B cell (primary cell): ENCODE data around the gene RCVRN. TPM values are rescaled to one million over a fixed set of nuclear protein-coding genes. Genes with fewer than 3 reads are reported as not detected.

Experiments
- ATAC-seq: fragments of 200-7000 bp; cut with Tn5 transposase; one replicate; pipeline ENCODE4 v1.10.0; 2021; ENCODE audit warnings: low read depth, mild to moderate bottlenecking, moderate number of reproducible peaks, moderate library complexity
- CTCF ChIA-PET: fragments of 350-600 bp; sonication (Branson Sonifier 250); formaldehyde crosslinking; loops from one replicate; lab custom pipeline; 2021; ENCODE audit warnings: antibody characterized with exemption, inconsistent platforms; lab: Charles Lee
- POLR2A ChIA-PET: fragments of 350-600 bp; sonication (Branson Sonifier 250); formaldehyde crosslinking; loops from one replicate; lab custom pipeline; 2021; ENCODE audit warnings: antibody characterized with exemption; lab: Charles Lee
- DNase-seq: peaks from one replicate; pipeline ENCODE4 v3.0.0; 2013
- H2AFZ ChIP-seq: 2 replicates; pipeline ENCODE4 v1.6.1; 2012; ENCODE audit warnings: mild to moderate bottlenecking, low read depth, low read length; ENCODE audit not compliant: insufficient read depth, poor library complexity, severe bottlenecking
- H3K27ac ChIP-seq, 2 donors: 1 replicate in 1 of 2; 2 replicates in 1 of 2; pipeline ENCODE4 v1.5.1; 2012 to 2013; ENCODE audit warnings: low read length in 2 of 2, mild to moderate bottlenecking in 2 of 2, moderate library complexity in 1 of 2
- H3K27me3 ChIP-seq, 4 experiments: fragments of 200-600 bp in 1 of 4; sonication (generic) in 1 of 4; replicated peaks in 1 of 4; 1 replicate in 2 of 4; 2 replicates in 2 of 4; pipeline versions ENCODE4 v1.6.1 to v1.7.0; 2013 to 2016; ENCODE audit warnings: low read length in 3 of 4, mild to moderate bottlenecking in 2 of 4, mixed read lengths in 1 of 4, moderate library complexity in 1 of 4; ENCODE audit not compliant: insufficient read depth in 4 of 4, control insufficient read depth in 3 of 4; ENCODE audit errors: control extremely low read depth in 1 of 4
- H3K36me3 ChIP-seq, 2 experiments: replicated peaks in 1 of 2; 1 replicate in 1 of 2; 2 replicates in 1 of 2; pipeline versions ENCODE4 v1.6.1 to v1.7.1; 2013; ENCODE audit warnings: low read length in 1 of 2; ENCODE audit not compliant: insufficient read depth in 2 of 2, control insufficient read depth in 1 of 2; ENCODE audit errors: control extremely low read depth in 1 of 2, extremely low read depth in 1 of 2
- H3K4me1 ChIP-seq, 2 donors: fragments of 200-600 bp in 1 of 2; sonication (generic) in 1 of 2; 1 replicate in 1 of 2; 2 replicates in 1 of 2; pipeline versions ENCODE4 v1.5.1 to v1.6.1; 2013 to 2017; ENCODE audit warnings: low read length in 2 of 2; ENCODE audit not compliant: control insufficient read depth in 2 of 2, insufficient read depth in 2 of 2
- H3K4me2 ChIP-seq: replicated peaks from 2 replicates; pipeline ENCODE3; 2012; ENCODE audit warnings: mild to moderate bottlenecking, low read depth, low read length; ENCODE audit not compliant: poor library complexity, severe bottlenecking
- H3K4me3 ChIP-seq, 5 experiments: fragments of 200-600 bp in 1 of 5; sonication (generic) in 1 of 5; 1 replicate in 3 of 5; 2 replicates in 2 of 5; pipeline versions ENCODE4 v1.5.1 to v1.7.0; 2011 to 2016; ENCODE audit warnings: low read length in 4 of 5, mild to moderate bottlenecking in 4 of 5, low read depth in 2 of 5, control low read depth in 1 of 5, moderate library complexity in 1 of 5; ENCODE audit not compliant: insufficient read depth in 1 of 5; ENCODE audit errors: control extremely low read depth in 1 of 5, extremely low read depth in 1 of 5
- H3K79me2 ChIP-seq: fragments of 200-600 bp; sonication (generic); one replicate; pipeline ENCODE4 v1.6.0; 2016; ENCODE audit warnings: low read length; ENCODE audit not compliant: control insufficient read depth, insufficient read depth
- H3K9ac ChIP-seq: fragments of 200-600 bp; sonication (generic); 2 replicates; pipeline ENCODE4 v1.6.1; 2017; ENCODE audit warnings: mild to moderate bottlenecking, low read length, moderate library complexity
- H3K9me3 ChIP-seq, 3 donors: one replicate each; pipeline versions ENCODE4 v1.6.1 to v1.7.1; 2013; ENCODE audit warnings: low read length in 2 of 3; ENCODE audit not compliant: control insufficient read depth in 2 of 3, insufficient read depth in 1 of 3; ENCODE audit errors: control extremely low read depth in 1 of 3
- H4K20me1 ChIP-seq: 2 replicates; pipeline ENCODE4 v1.6.0; 2012; ENCODE audit warnings: mild to moderate bottlenecking, low read length; ENCODE audit not compliant: insufficient read depth, control insufficient read depth, poor library complexity, severe bottlenecking
- H3K27ac Mint-ChIP-seq: one replicate; pipeline ENCODE4 v1.8.0; 2021; ENCODE audit warnings: mixed read lengths
- H3K27me3 Mint-ChIP-seq: one replicate; pipeline ENCODE4 v1.8.0; 2021; ENCODE audit warnings: mixed read lengths
- H3K4me1 Mint-ChIP-seq: one replicate; pipeline ENCODE4 v1.8.0; 2021; ENCODE audit warnings: mixed read lengths
- H3K4me3 Mint-ChIP-seq: one replicate; pipeline ENCODE4 v1.8.0; 2021; ENCODE audit warnings: mixed read lengths
- H3K9me3 Mint-ChIP-seq: one replicate; pipeline ENCODE4 v1.8.0; 2022; ENCODE audit warnings: mixed read lengths; ENCODE audit not compliant: insufficient read depth
- CTCF ChIP-seq: fragments of 200-600 bp; IDR thresholded peaks from one replicate; pipeline ENCODE4 v1.8.0; 2022; ENCODE audit warnings: antibody characterized with exemption, mild to moderate bottlenecking
- EZH2 ChIP-seq: IDR thresholded peaks from 2 replicates; pipeline ENCODE4 v1.6.1; 2012; ENCODE audit warnings: borderline replicate concordance, low read depth, mild to moderate bottlenecking, moderate library complexity, low read length; ENCODE audit not compliant: insufficient read depth, poor library complexity, severe bottlenecking
- WGBS: methylation state at CpG from one replicate; pipeline ENCODE4 v1.1.5; 2013; ENCODE audit warnings: missing lambda C conversion rate; ENCODE audit not compliant: insufficient coverage; 5-methylcytosine and 5-hydroxymethylcytosine counted together
- intact Hi-C: fragments of 100-400 bp; cut with micrococcal nuclease; formaldehyde crosslinking; loops from one replicate; pipeline ENCODE4 v1.10.0; 2022
- polyA plus RNA-seq: library from polyadenylated mRNA; depleted of rRNA; stranded (reverse); fragments of >200 nt; gene quantifications from 2 replicates; pipeline ENCODE4 v1.2.3, GENCODE V29; 2012
- total RNA-seq, 2 donors: library from RNA; stranded (reverse); fragments of 120-200 nt in 1 of 2; gene quantifications; 1 replicate in 1 of 2; 2 replicates in 1 of 2; pipeline versions ENCODE4 v1.2.3 to v1.2.4, GENCODE V29; 2013 to 2022

The RCVRN gene
- total and polyA plus RNA-seq, 2 donors (not counting 1 experiment from before 2014, with no cell fraction given): 0.16 TPM; not detected in 1

- ChIA-PET POLR2A (no interaction called here), CTCF (interaction anchor here (1.1 to 2.0 kb wide), 2 partner anchors 9 to 685 kb away, joined by 5 to 12 read pairs; no protein-coding TSS in a partner anchor)
- H3K79me2 ChIP-seq: no peaks in the 10 kb centered on the region
- H3K4me2 ChIP-seq: no peak overlapping the region
- no peaks in the 10 kb centered on the region for H4K20me1 ChIP-seq
- no peaks in the 10 kb centered on the region for H3K4me1 ChIP-seq
- no peaks in the 10 kb centered on the region for H3K27me3 ChIP-seq
- no peak for TF ChIP-seq EZH2
- no peak for TF ChIP-seq CTCF
- ATAC-seq (no peak), DNase-seq (no peak)
- no peak overlapping the region for H3K27ac Mint-ChIP-seq
- no peak overlapping the region for H3K27ac ChIP-seq
- H3K4me3 ChIP-seq: no peak overlapping the region
- WGBS: 100% methylated on average over 3 of the region's 7 CpGs
- H3K4me1 Mint-ChIP-seq: no peaks in the 10 kb centered on the region
- no peak overlapping the region for H3K9ac ChIP-seq
- no peaks in the 10 kb centered on the region for H3K36me3 ChIP-seq
- intact Hi-C loops: no loop called here
- no peak overlapping the region for H2AFZ ChIP-seq
- peaks cover 0 to 13% (median 0%) of the 10 kb centered on the region in 3 donors for H3K9me3 ChIP-seq
- H3K4me3 Mint-ChIP-seq: no peak overlapping the region
- H3K9me3 Mint-ChIP-seq: no peaks in the 10 kb centered on the region
- no peaks in the 10 kb centered on the region for H3K27me3 Mint-ChIP-seq
Observed at GRCh38 chr17:9934331-9934730, 29.3 kb upstream of the RCVRN start.

- no peaks in the 10 kb centered on the region for H3K36me3 ChIP-seq
- H3K9ac ChIP-seq: no peak overlapping the region
- CTCF ChIA-PET: interaction anchor here (0.6 to 1.2 kb wide), 2 partner anchors 11 to 673 kb away, joined by 3 read pairs; no protein-coding TSS in a partner anchor
- H3K27me3 Mint-ChIP-seq: no peaks in the 10 kb centered on the region
- H4K20me1 ChIP-seq: no peaks in the 10 kb centered on the region
- ATAC-seq (no peak), DNase-seq (no peak)
- H2AFZ ChIP-seq: no peak overlapping the region
- intact Hi-C loops: no loop called here
- no peaks in the 10 kb centered on the region for H3K4me1 Mint-ChIP-seq
- TF ChIP-seq EZH2: no peak
- no peak for TF ChIP-seq CTCF
- no peaks in the 10 kb centered on the region for H3K27me3 ChIP-seq
- H3K4me1 ChIP-seq: no peaks in the 10 kb centered on the region
- peaks cover 0 to 5% (median 0%) of the 10 kb centered on the region in 3 donors for H3K9me3 ChIP-seq
- POLR2A ChIA-PET: interaction anchor here (0.7 kb wide), 1 partner anchor 161 kb away, joined by 8 read pairs; no protein-coding TSS in a partner anchor
- H3K4me3 ChIP-seq: no peak overlapping the region
- no peak overlapping the region for H3K4me3 Mint-ChIP-seq
- 80% methylated on average over 2 of the region's 2 CpGs for WGBS
- H3K9me3 Mint-ChIP-seq: no peaks in the 10 kb centered on the region
- H3K27ac ChIP-seq: no peak overlapping the region
- no peak overlapping the region for H3K4me2 ChIP-seq
- no peaks in the 10 kb centered on the region for H3K79me2 ChIP-seq
- H3K27ac Mint-ChIP-seq: no peak overlapping the region
Observed at GRCh38 chr17:9932491-9932890, 27.4 kb upstream of the RCVRN start.
